B cell (primary cell): Measurements from ENCODE around the gene ATG2A. TPM values are rescaled to one million over a fixed set of nuclear protein-coding genes. Genes with fewer than 3 reads are reported as not detected.
A peak's percentile ranks its signal among the peaks of the same experiment; 100 is the strongest.

Source experiments
- ATAC-seq: fragments of 200-7000 bp; cut with Tn5 transposase; one replicate; pipeline ENCODE4 v1.10.0; 2021; ENCODE audit warnings: low read depth, mild to moderate bottlenecking, moderate number of reproducible peaks, moderate library complexity
- CTCF ChIA-PET: fragments of 350-600 bp; sonication (Branson Sonifier 250); formaldehyde crosslinking; loops from one replicate; lab custom pipeline; 2021; ENCODE audit warnings: antibody characterized with exemption, inconsistent platforms; lab: Charles Lee
- POLR2A ChIA-PET: fragments of 350-600 bp; sonication (Branson Sonifier 250); formaldehyde crosslinking; loops from one replicate; lab custom pipeline; 2021; ENCODE audit warnings: antibody characterized with exemption; lab: Charles Lee
- DNase-seq: peaks from one replicate; pipeline ENCODE4 v3.0.0; 2013
- H2AFZ ChIP-seq: 2 replicates; pipeline ENCODE4 v1.6.1; 2012; ENCODE audit warnings: mild to moderate bottlenecking, low read depth, low read length; ENCODE audit not compliant: insufficient read depth, poor library complexity, severe bottlenecking
- H3K27ac ChIP-seq, 2 donors: 1 replicate in 1 of 2; 2 replicates in 1 of 2; pipeline ENCODE4 v1.5.1; 2012 to 2013; ENCODE audit warnings: low read length in 2 of 2, mild to moderate bottlenecking in 2 of 2, moderate library complexity in 1 of 2
- H3K27me3 ChIP-seq, 4 experiments: fragments of 200-600 bp in 1 of 4; sonication (generic) in 1 of 4; replicated peaks in 1 of 4; 1 replicate in 2 of 4; 2 replicates in 2 of 4; pipeline versions ENCODE4 v1.6.1 to v1.7.0; 2013 to 2016; ENCODE audit warnings: low read length in 3 of 4, mild to moderate bottlenecking in 2 of 4, mixed read lengths in 1 of 4, moderate library complexity in 1 of 4; ENCODE audit not compliant: insufficient read depth in 4 of 4, control insufficient read depth in 3 of 4; ENCODE audit errors: control extremely low read depth in 1 of 4
- H3K36me3 ChIP-seq, 2 experiments: replicated peaks in 1 of 2; 1 replicate in 1 of 2; 2 replicates in 1 of 2; pipeline versions ENCODE4 v1.6.1 to v1.7.1; 2013; ENCODE audit warnings: low read length in 1 of 2; ENCODE audit not compliant: insufficient read depth in 2 of 2, control insufficient read depth in 1 of 2; ENCODE audit errors: control extremely low read depth in 1 of 2, extremely low read depth in 1 of 2
- H3K4me1 ChIP-seq, 2 donors: fragments of 200-600 bp in 1 of 2; sonication (generic) in 1 of 2; 1 replicate in 1 of 2; 2 replicates in 1 of 2; pipeline versions ENCODE4 v1.5.1 to v1.6.1; 2013 to 2017; ENCODE audit warnings: low read length in 2 of 2; ENCODE audit not compliant: control insufficient read depth in 2 of 2, insufficient read depth in 2 of 2
- H3K4me2 ChIP-seq: replicated peaks from 2 replicates; pipeline ENCODE3; 2012; ENCODE audit warnings: mild to moderate bottlenecking, low read depth, low read length; ENCODE audit not compliant: poor library complexity, severe bottlenecking
- H3K4me3 ChIP-seq, 5 experiments: fragments of 200-600 bp in 1 of 5; sonication (generic) in 1 of 5; 1 replicate in 3 of 5; 2 replicates in 2 of 5; pipeline versions ENCODE4 v1.5.1 to v1.7.0; 2011 to 2016; ENCODE audit warnings: low read length in 4 of 5, mild to moderate bottlenecking in 4 of 5, low read depth in 2 of 5, control low read depth in 1 of 5, moderate library complexity in 1 of 5; ENCODE audit not compliant: insufficient read depth in 1 of 5; ENCODE audit errors: control extremely low read depth in 1 of 5, extremely low read depth in 1 of 5
- H3K79me2 ChIP-seq: fragments of 200-600 bp; sonication (generic); one replicate; pipeline ENCODE4 v1.6.0; 2016; ENCODE audit warnings: low read length; ENCODE audit not compliant: control insufficient read depth, insufficient read depth
- H3K9ac ChIP-seq: fragments of 200-600 bp; sonication (generic); 2 replicates; pipeline ENCODE4 v1.6.1; 2017; ENCODE audit warnings: mild to moderate bottlenecking, low read length, moderate library complexity
- H3K9me3 ChIP-seq, 3 donors: one replicate each; pipeline versions ENCODE4 v1.6.1 to v1.7.1; 2013; ENCODE audit warnings: low read length in 2 of 3; ENCODE audit not compliant: control insufficient read depth in 2 of 3, insufficient read depth in 1 of 3; ENCODE audit errors: control extremely low read depth in 1 of 3
- H4K20me1 ChIP-seq: 2 replicates; pipeline ENCODE4 v1.6.0; 2012; ENCODE audit warnings: mild to moderate bottlenecking, low read length; ENCODE audit not compliant: insufficient read depth, control insufficient read depth, poor library complexity, severe bottlenecking
- H3K27ac Mint-ChIP-seq: one replicate; pipeline ENCODE4 v1.8.0; 2021; ENCODE audit warnings: mixed read lengths
- H3K27me3 Mint-ChIP-seq: one replicate; pipeline ENCODE4 v1.8.0; 2021; ENCODE audit warnings: mixed read lengths
- H3K4me1 Mint-ChIP-seq: one replicate; pipeline ENCODE4 v1.8.0; 2021; ENCODE audit warnings: mixed read lengths
- H3K4me3 Mint-ChIP-seq: one replicate; pipeline ENCODE4 v1.8.0; 2021; ENCODE audit warnings: mixed read lengths
- H3K9me3 Mint-ChIP-seq: one replicate; pipeline ENCODE4 v1.8.0; 2022; ENCODE audit warnings: mixed read lengths; ENCODE audit not compliant: insufficient read depth
- CTCF ChIP-seq: fragments of 200-600 bp; IDR thresholded peaks from one replicate; pipeline ENCODE4 v1.8.0; 2022; ENCODE audit warnings: antibody characterized with exemption, mild to moderate bottlenecking
- EZH2 ChIP-seq: IDR thresholded peaks from 2 replicates; pipeline ENCODE4 v1.6.1; 2012; ENCODE audit warnings: borderline replicate concordance, low read depth, mild to moderate bottlenecking, moderate library complexity, low read length; ENCODE audit not compliant: insufficient read depth, poor library complexity, severe bottlenecking
- WGBS: methylation state at CpG from one replicate; pipeline ENCODE4 v1.1.5; 2013; ENCODE audit warnings: missing lambda C conversion rate; ENCODE audit not compliant: insufficient coverage; 5-methylcytosine and 5-hydroxymethylcytosine counted together
- intact Hi-C: fragments of 100-400 bp; cut with micrococcal nuclease; formaldehyde crosslinking; loops from one replicate; pipeline ENCODE4 v1.10.0; 2022
- polyA plus RNA-seq: library from polyadenylated mRNA; depleted of rRNA; stranded (reverse); fragments of >200 nt; gene quantifications from 2 replicates; pipeline ENCODE4 v1.2.3, GENCODE V29; 2012
- total RNA-seq, 2 donors: library from RNA; stranded (reverse); fragments of 120-200 nt in 1 of 2; gene quantifications; 1 replicate in 1 of 2; 2 replicates in 1 of 2; pipeline versions ENCODE4 v1.2.3 to v1.2.4, GENCODE V29; 2013 to 2022

The ATG2A gene
- total and polyA plus RNA-seq, 2 donors (not counting 1 experiment from before 2014, with no cell fraction given): 24.3 to 38.6 TPM

DNA sequence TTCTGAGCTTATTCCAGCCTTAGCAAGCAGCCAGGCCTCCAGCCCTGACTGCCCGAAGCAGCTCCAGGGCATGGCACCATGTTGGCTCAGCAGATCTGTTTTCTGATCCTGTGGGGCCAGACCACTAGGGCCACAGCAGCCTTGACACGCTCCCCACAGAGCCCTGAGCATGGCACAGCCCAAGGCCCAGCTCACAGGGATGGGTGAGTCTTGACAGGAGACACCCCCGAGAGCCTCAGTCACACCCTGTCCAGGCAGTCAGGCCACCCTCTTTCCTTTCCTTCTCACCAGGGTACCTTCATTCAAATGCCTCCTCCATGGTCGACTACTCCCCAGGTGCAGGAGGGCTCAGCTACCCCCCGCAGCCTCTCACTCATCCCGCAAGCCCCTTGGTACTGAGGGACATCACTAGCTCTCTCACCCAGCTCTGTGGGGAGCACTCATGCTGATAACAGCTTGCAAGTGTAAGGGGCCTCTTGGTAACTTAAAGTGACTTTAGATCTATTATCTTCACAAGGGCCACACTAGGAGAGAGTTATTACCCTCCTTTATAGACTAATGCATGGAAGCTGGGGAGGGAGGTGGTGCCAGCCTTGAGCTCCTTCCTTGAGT, 68.7 kb downstream of the ATG2A start:
- Histone ChIP-seq H3K4me3 (no peak overlapping the region), H3K79me2 (peaks cover 34% of the 10 kb centered on the region), H3K9me3 (no peaks in the 10 kb centered on the region), H4K20me1 (no peaks in the 10 kb centered on the region), H3K27me3 (no peaks in the 10 kb centered on the region), H2AFZ (no peak overlapping the region), H3K4me1 (peaks cover 65 to 81% of the 10 kb centered on the region in 2 donors), H3K27ac (peak overlapping the region; percentile 59 to 100), H3K36me3 (peaks cover 0 to 3% of the 10 kb centered on the region in 2 experiments), H3K9ac (no peak overlapping the region), H3K4me2 (peak overlapping the region; percentile 76)
- intact Hi-C loops: loop anchor here (10.0 kb wide), 1 partner anchor 104 kb away; the partner anchor contains the start of gene RASGRP2
- Mint-ChIP-seq H3K9me3 (no peaks in the 10 kb centered on the region), H3K4me1 (peaks cover 70% of the 10 kb centered on the region), H3K27me3 (no peaks in the 10 kb centered on the region), H3K27ac (peak overlapping the region; percentile 90), H3K4me3 (peak overlapping the region; percentile 55)
- DNase-seq (no peak), ATAC-seq (no peak)
- 26% methylated on average over 6 of the region's 6 CpGs for WGBS
- CTCF ChIA-PET: interaction anchor here (0.6 to 29.2 kb wide), 32 partner anchors 15 to 502 kb away, joined by 3 to 1254 read pairs (median 6); partner anchors contain the start of genes ARL2, ATG2A, BATF2 and CDC42EP2
- POLR2A ChIA-PET: interaction anchor here (0.6 to 8.7 kb wide), 13 partner anchors 10 to 1966 kb away, joined by 3 to 158 read pairs (median 6); partner anchors contain the start of genes ARL2, EHD1, SF1 and TM7SF2
- no peak for TF ChIP-seq CTCF
- TF ChIP-seq EZH2: no peak
